SK-N-SH treated with all-trans-retinoic acid at 6 μM for 48 hours (cell line): Measurements from ENCODE around the gene TIPARP.

Experiments
- ATAC-seq: fragments of 200-7000 bp; cut with Tn5 transposase; 3 replicates; pipeline ENCODE4 v1.9.1; 2020; ENCODE audit warnings: mild to moderate bottlenecking, moderate library complexity
- ARNTL ChIP-seq: fragments of 450-650 bp; formaldehyde crosslinking; IDR thresholded peaks from 2 replicates; pipeline ENCODE4 v1.5.0; 2020; ENCODE audit warnings: low read depth, mild to moderate bottlenecking, moderate library complexity, borderline replicate concordance
- BACH2 ChIP-seq: fragments of 250-450 bp; sonication (Bioruptor Pico); IDR thresholded peaks from 2 replicates; pipeline ENCODE4 v1.9.0; 2021; ENCODE audit warnings: mild to moderate bottlenecking, borderline replicate concordance
- CREB5 ChIP-seq: fragments of 250-450 bp; sonication (Bioruptor Pico); IDR thresholded peaks from 2 replicates; pipeline ENCODE4 v1.5.1; 2020; ENCODE audit warnings: low read depth, mild to moderate bottlenecking, moderate library complexity
- CSDC2 ChIP-seq: fragments of 250-450 bp; sonication (Bioruptor Pico); IDR thresholded peaks from 2 replicates; pipeline ENCODE4 v1.5.0; 2020; ENCODE audit warnings: mild to moderate bottlenecking, moderate library complexity
- ESRRG ChIP-seq: fragments of 250-450 bp; sonication (Bioruptor Pico); IDR thresholded peaks from 2 replicates; pipeline ENCODE4 v1.6.1; 2021; ENCODE audit warnings: mild to moderate bottlenecking
- GLIS3 ChIP-seq: fragments of 250-450 bp; sonication (Bioruptor Pico); IDR thresholded peaks from 2 replicates; pipeline ENCODE4 v1.5.0; 2020; ENCODE audit warnings: mild to moderate bottlenecking, moderate library complexity
- ISL1 ChIP-seq: fragments of 250-450 bp; sonication (Bioruptor Pico); IDR thresholded peaks from 2 replicates; pipeline ENCODE4 v2.1.2; 2022; ENCODE audit warnings: mild to moderate bottlenecking, moderate library complexity
- OSR1 ChIP-seq: fragments of 250-450 bp; sonication (Bioruptor Pico); IDR thresholded peaks from 2 replicates; pipeline ENCODE4 v1.8.0; 2022; ENCODE audit warnings: moderate library complexity, mild to moderate bottlenecking, inconsistent platforms
- PATZ1 ChIP-seq: fragments of 250-450 bp; sonication (Bioruptor Pico); IDR thresholded peaks from 2 replicates; pipeline ENCODE4 v1.8.0; 2020; ENCODE audit warnings: mild to moderate bottlenecking, moderate library complexity, borderline replicate concordance
- POU6F1 ChIP-seq: fragments of 250-450 bp; sonication (Bioruptor Pico); IDR thresholded peaks from 2 replicates; pipeline ENCODE4 v1.8.0; 2021; ENCODE audit warnings: low read depth, mild to moderate bottlenecking, moderate library complexity, borderline replicate concordance
- PPARA ChIP-seq: fragments of 250-450 bp; sonication (Bioruptor Pico); IDR thresholded peaks from 2 replicates; pipeline ENCODE4 v1.5.0; 2020; ENCODE audit warnings: mild to moderate bottlenecking, borderline replicate concordance
- SNAI2 ChIP-seq: fragments of 250-450 bp; sonication (Bioruptor Pico); IDR thresholded peaks from 2 replicates; pipeline ENCODE4 v1.5.0; 2020; ENCODE audit warnings: mild to moderate bottlenecking, moderate library complexity
- TCF4 ChIP-seq: fragments of 250-450 bp; sonication (Bioruptor Pico); IDR thresholded peaks from 2 replicates; pipeline ENCODE4 v1.8.0; 2021; ENCODE audit warnings: mild to moderate bottlenecking, moderate library complexity, borderline replicate concordance
- TOX ChIP-seq: fragments of 250-450 bp; sonication (Bioruptor Pico); IDR thresholded peaks from 2 replicates; pipeline ENCODE4 v1.8.0; 2021; ENCODE audit warnings: mild to moderate bottlenecking, moderate library complexity, borderline replicate concordance
- TSHZ2 ChIP-seq: fragments of 250-450 bp; sonication (Bioruptor Pico); IDR thresholded peaks from 2 replicates; pipeline ENCODE4 v1.5.0; 2020; ENCODE audit warnings: mild to moderate bottlenecking, moderate library complexity
- ZC3H10 ChIP-seq: fragments of 250-450 bp; sonication (Bioruptor Pico); IDR thresholded peaks from 2 replicates; pipeline ENCODE4 v1.5.1; 2021; ENCODE audit warnings: mild to moderate bottlenecking, moderate library complexity
- ZFP3 ChIP-seq: fragments of 250-450 bp; sonication (Bioruptor Pico); IDR thresholded peaks from 2 replicates; pipeline ENCODE4 v1.5.0; 2020; ENCODE audit warnings: mild to moderate bottlenecking, moderate library complexity
- ZFP30 ChIP-seq: fragments of 450-650 bp; formaldehyde crosslinking; IDR thresholded peaks from 2 replicates; pipeline ENCODE4 v1.5.0; 2022; ENCODE audit warnings: mild to moderate bottlenecking, moderate library complexity
- ZNF70 ChIP-seq: fragments of 450-650 bp; formaldehyde crosslinking; IDR thresholded peaks from 2 replicates; pipeline ENCODE4 v1.5.0; 2020; ENCODE audit warnings: mild to moderate bottlenecking, moderate library complexity
- ZNF8 ChIP-seq: fragments of 450-650 bp; formaldehyde crosslinking; IDR thresholded peaks from 2 replicates; pipeline ENCODE4 v1.5.0; 2020; ENCODE audit warnings: mild to moderate bottlenecking, moderate library complexity

TIPARP gene

GRCh38 chr3:156749244-156749643, 74.9 kb downstream of the TIPARP start:
- TF ChIP-seq PPARA (CRISPR knock-in tag) (no peak), ESRRG (CRISPR knock-in tag) (no peak), ZNF70 (CRISPR knock-in tag) (no peak), CSDC2 (CRISPR knock-in tag) (no peak), ZFP30 (CRISPR knock-in tag) (no peak), SNAI2 (CRISPR knock-in tag) (no peak), PATZ1 (CRISPR knock-in tag) (no peak), ZFP3 (CRISPR knock-in tag) (no peak), POU6F1 (CRISPR knock-in tag) (no peak), ZNF8 (CRISPR knock-in tag) (no peak), ARNTL (CRISPR knock-in tag) (no peak), TSHZ2 (CRISPR knock-in tag) (no peak), ZC3H10 (no peak), ISL1 (CRISPR knock-in tag) (no peak), TCF4 (CRISPR knock-in tag) (no peak), OSR1 (CRISPR knock-in tag) (no peak)
- TF ChIP-seq, all 23 proteins: peak for 0
- no peak for ATAC-seq

- peak; percentile 45 for ATAC-seq
- TF ChIP-seq PATZ1 (CRISPR knock-in tag): no peak
- TF ChIP-seq ESRRG (CRISPR knock-in tag): no peak
- no peak for TF ChIP-seq PPARA (CRISPR knock-in tag)
- no peak for TF ChIP-seq TOX (CRISPR knock-in tag)
- no peak for TF ChIP-seq CSDC2 (CRISPR knock-in tag)
- no peak for TF ChIP-seq BACH2 (CRISPR knock-in tag)
- TF ChIP-seq ARNTL (CRISPR knock-in tag): no peak
- no peak for TF ChIP-seq GLIS3 (CRISPR knock-in tag)
- no peak for TF ChIP-seq TSHZ2 (CRISPR knock-in tag)
- no peak for TF ChIP-seq CREB5
Observed at GRCh38 chr3:156750191-156750873, 75.9 kb downstream of the TIPARP start.
